ENCODE results near the gene CDH3. TPM values are rescaled to one million over a fixed set of nuclear protein-coding genes. Genes with fewer than 3 reads are reported as not detected.

Gene CDH3
- total RNA-seq, 4 donors from 2014 or later, result 0.34 to 1.5 TPM; not detected in 2

DNA sequence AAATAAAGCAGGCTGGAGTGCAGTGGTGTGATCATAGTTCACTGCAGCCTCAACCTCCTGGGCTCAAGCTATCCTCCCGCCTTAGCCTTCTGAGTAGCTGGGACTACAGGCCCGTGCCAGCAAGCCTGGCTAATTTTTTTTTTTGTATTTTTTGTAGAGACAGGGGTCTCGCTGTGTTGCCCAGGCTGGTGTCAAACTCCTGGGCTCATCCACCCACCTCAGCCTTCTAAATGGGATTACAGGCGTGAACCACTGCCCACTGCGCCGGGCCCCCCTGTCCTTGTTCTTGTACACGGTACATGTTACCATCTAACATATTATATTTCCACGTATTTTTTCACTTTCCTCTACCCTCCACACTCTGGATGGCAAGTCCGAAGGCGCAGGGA lies 3.1 kb upstream of the CDH3 start:
- TF ChIP-seq, protein P1, sequence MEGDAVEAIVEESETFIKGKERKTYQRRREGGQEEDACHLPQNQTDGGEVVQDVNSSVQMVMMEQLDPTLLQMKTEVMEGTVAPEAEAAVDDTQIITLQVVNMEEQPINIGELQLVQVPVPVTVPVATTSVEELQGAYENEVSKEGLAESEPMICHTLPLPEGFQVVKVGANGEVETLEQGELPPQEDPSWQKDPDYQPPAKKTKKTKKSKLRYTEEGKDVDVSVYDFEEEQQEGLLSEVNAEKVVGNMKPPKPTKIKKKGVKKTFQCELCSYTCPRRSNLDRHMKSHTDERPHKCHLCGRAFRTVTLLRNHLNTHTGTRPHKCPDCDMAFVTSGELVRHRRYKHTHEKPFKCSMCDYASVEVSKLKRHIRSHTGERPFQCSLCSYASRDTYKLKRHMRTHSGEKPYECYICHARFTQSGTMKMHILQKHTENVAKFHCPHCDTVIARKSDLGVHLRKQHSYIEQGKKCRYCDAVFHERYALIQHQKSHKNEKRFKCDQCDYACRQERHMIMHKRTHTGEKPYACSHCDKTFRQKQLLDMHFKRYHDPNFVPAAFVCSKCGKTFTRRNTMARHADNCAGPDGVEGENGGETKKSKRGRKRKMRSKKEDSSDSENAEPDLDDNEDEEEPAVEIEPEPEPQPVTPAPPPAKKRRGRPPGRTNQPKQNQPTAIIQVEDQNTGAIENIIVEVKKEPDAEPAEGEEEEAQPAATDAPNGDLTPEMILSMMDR (IDR thresholded peaks at IDR 0.05; ENCODE audit: low read depth), result no peak

GRCh38 chr16:68642436-68643101 lies 2.5 kb upstream of the CDH3 start:
- TF ChIP-seq, protein P1 (IDR thresholded peaks at IDR 0.05; ENCODE audit: low read depth), result no peak

DNA sequence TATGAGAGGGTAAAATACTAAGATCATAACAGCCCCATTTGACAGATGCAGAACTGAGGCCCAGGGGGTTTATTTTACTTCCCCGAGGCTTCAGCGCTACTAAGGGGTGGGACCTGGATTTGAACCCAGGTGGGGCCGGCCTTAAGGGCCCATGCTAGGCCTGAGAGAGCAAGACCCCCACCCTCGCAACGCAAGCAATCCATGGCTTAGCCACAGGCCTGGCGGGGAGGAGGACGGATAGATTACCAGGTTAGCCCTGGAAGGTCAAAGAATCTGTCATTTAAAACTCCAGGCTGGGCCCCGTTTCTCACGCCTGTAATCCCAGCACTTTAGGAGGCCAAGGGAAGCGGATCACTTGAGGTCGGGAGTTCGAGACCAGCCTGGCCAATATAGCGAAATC lies 1.9 kb upstream of the CDH3 start:
- TF ChIP-seq, protein P1 (IDR thresholded peaks at IDR 0.05; ENCODE audit: low read depth), result no peak

DNA sequence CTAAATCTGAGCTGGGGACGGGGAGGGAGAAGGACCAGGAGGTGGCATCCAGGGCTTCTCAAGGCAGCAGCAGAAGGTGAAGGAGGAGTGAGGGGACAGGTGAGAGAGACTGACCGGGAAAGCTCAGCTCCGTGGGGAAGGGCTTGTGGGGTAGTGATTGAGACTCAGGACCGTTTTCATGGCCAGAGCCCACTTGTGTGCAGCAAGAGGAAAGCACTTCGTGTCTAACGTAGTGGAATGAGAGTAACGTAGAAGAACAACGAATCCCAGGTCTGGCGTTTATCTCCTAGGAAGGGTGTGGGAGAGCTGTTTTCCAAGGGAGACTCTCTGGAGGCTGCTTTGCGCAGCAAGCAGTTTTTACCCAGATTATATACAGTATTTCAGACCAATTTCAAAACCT lies 1.3 kb upstream of the CDH3 start:
- TF ChIP-seq, protein P1 (IDR thresholded peaks at IDR 0.05; ENCODE audit: low read depth), result no peak

DNA sequence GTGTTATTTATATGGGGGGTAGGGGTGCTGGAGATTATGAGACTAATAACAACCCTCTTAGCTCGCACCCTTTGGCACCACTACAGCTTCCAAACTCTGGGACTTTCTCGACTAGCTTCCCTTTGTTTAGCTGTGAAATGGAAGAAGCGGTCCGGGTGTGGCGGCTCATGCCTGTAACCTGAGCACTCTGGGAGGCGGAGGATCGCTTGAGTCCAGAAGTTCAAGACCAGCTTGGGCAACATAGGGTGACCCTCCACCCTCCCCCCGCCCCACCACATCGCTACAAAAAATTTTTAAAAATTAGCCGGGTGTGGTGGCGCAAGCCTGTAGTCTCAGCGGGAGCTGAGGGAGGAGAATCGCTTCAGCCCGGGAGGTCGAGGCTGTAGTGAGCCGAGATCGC lies 814 bp upstream of the CDH3 start:
- TF ChIP-seq, protein P1 (IDR thresholded peaks at IDR 0.05; ENCODE audit: low read depth), result no peak

DNA sequence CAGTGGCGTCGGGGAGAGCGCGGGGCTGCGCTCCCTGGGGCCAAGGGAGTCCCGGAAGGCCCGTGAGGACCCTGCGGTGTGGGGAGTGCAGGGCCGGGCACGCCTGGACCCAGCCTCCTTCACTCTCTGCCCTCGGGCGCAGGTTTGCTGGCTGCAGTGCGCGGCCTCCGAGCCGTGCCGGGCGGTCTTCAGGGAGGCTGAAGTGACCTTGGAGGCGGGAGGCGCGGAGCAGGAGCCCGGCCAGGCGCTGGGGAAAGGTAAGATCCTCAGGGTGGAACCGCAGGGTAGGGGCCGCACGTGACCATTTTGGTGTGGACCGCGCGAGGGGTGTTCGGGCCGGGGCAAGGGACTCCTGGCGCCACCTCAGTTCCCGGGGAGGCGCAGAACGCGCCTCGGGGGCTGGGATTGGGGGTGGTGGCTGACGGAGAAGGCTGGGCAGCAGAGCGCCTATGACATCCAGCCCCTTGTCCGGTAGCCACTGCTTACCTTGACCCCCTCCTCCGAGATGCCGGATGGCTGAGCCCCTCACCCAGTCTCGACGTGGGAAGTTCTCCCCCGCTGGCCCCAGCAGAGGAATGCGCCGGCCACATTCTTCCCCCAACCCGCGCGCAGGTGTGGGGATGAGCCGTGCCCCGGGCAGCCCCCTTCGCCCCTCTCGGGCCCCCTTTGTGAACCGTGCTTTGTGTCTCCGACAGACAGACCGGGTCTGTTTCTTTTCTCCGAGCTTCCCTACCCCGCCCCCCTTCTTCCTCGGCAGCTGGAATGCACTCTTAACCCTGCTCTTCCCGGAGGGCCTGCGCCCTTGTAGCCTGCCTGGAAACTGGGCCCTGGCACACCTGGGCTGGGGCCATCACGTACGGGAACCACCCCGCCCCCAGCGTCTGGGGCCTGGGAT lies 631 bp downstream of the CDH3 start:
- TF ChIP-seq, protein P1 (IDR thresholded peaks at IDR 0.05; ENCODE audit: low read depth), result no peak

DNA sequence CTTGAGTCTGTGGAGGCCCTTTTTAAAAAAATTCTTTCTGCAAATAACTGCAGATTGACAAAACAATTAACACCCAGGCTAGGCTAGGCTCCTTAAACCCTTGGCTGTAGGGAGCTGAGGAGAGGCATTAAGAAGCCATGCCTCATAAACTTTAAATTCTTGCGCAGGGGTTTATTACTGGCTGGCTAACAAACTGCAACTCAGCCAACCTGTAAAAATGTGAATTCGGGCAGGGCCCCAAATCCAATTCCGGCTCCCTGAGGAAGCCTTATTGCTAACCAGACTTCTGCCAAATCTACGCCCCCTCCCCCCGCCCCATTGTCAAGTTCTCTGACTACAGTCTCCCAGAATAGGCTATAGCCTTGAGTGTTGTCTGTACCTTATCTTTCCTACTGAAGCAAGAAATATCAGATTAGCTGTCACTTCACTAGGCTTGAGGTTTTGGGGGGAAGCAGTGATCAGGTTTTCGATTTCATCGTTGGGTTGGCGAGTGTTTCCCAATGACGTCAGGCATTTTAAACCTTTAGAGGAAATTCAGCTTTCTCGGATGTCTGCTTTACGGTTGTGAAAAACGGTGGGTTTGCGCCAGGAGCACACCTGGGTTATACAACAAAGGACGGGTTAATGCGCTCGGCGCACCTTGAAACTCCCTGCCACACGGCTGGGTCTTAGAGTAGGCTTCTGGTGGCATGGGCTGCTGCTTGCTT lies 2.0 kb downstream of the CDH3 start:
- TF ChIP-seq, protein P1 (IDR thresholded peaks at IDR 0.05; ENCODE audit: low read depth), result no peak

Data from subcutaneous adipose tissue (tissue), 4 donors.